Skeletal muscle cell (primary cell): Measurements from ENCODE around the gene ENAH.
A peak's percentile ranks its signal among the peaks of the same experiment; 100 is the strongest.

ENCODE experiments used
- DNase-seq: peaks from one replicate; pipeline ENCODE4 v3.0.0-alpha.2; 2010; ENCODE audit warnings: low read depth
- H3K4me3 ChIP-seq: 2 replicates; pipeline ENCODE4 v1.5.1; 2011; ENCODE audit warnings: low read depth, mild to moderate bottlenecking, control low read depth, low read length, moderate library complexity

ENAH gene

GRCh38 chr1:225469051-225469450 is 183.9 kb downstream of the ENAH start:
- no peak for DNase-seq
- H3K4me3 ChIP-seq = no peak overlapping the region

- DNase-seq = no peak
- no peak overlapping the region for H3K4me3 ChIP-seq
These were observed 184.5 kb downstream of the ENAH start for GRCh38 chr1:225468270-225469020.

- no peak for DNase-seq
- H3K4me3 ChIP-seq = no peak overlapping the region
These were observed 185.5 kb downstream of the ENAH start for GRCh38 chr1:225467193-225468020.

GRCh38 chr1:225466848-225467192 is 186.1 kb downstream of the ENAH start:
- no peak for DNase-seq
- H3K4me3 ChIP-seq = no peak overlapping the region

- DNase-seq = no peak
- H3K4me3 ChIP-seq = no peak overlapping the region
These were observed 187.0 kb downstream of the ENAH start for GRCh38 chr1:225465793-225466517.

- H3K4me3 ChIP-seq = no peak overlapping the region
- DNase-seq = no peak
These were observed 187.8 kb downstream of the ENAH start for GRCh38 chr1:225464851-225465792.

GRCh38 chr1:225462714-225463574 is 190.0 kb downstream of the ENAH start:
- DNase-seq = no peak
- no peak overlapping the region for H3K4me3 ChIP-seq

- H3K4me3 ChIP-seq = no peak overlapping the region
- DNase-seq = no peak
These were observed 190.6 kb downstream of the ENAH start for GRCh38 chr1:225462429-225462713.

GRCh38 chr1:225461533-225462428 is 191.1 kb downstream of the ENAH start:
- DNase-seq = no peak

GRCh38 chr1:225460737-225461532 is 192.0 kb downstream of the ENAH start:
- DNase-seq = no peak
- no peak overlapping the region for H3K4me3 ChIP-seq

More at GRCh38 chr1:225461533-225462428, 191.1 kb downstream of the ENAH start:
- no peak overlapping the region for H3K4me3 ChIP-seq

GRCh38 chr1:225460021-225460736 is 192.7 kb downstream of the ENAH start:
- no peak for DNase-seq
- no peak overlapping the region for H3K4me3 ChIP-seq

GRCh38 chr1:225458222-225458631 is 194.7 kb downstream of the ENAH start:
- DNase-seq = no peak
- no peak overlapping the region for H3K4me3 ChIP-seq

- peak; percentile 57 for DNase-seq
- no peak overlapping the region for H3K4me3 ChIP-seq
These were observed 198.2 kb downstream of the ENAH start for GRCh38 chr1:225454733-225455132.

- no peak overlapping the region for H3K4me3 ChIP-seq
- DNase-seq = no peak
These were observed 198.9 kb downstream of the ENAH start for GRCh38 chr1:225453797-225454648.

- H3K4me3 ChIP-seq = no peak overlapping the region
- no peak for DNase-seq
These were observed 200.9 kb downstream of the ENAH start for GRCh38 chr1:225451840-225452515.
